NCI-H82 treated with DMSO at 0.1 percent for 48 hours (cell line): ENCODE measurements around the gene SNX25.

Experiments
- DNase-seq: peaks from one replicate; lab custom pipeline; 2025; ENCODE audit not compliant: unreplicated experiment; lab: John Stamatoyannopoulos, UW

SNX25 gene

DNA sequence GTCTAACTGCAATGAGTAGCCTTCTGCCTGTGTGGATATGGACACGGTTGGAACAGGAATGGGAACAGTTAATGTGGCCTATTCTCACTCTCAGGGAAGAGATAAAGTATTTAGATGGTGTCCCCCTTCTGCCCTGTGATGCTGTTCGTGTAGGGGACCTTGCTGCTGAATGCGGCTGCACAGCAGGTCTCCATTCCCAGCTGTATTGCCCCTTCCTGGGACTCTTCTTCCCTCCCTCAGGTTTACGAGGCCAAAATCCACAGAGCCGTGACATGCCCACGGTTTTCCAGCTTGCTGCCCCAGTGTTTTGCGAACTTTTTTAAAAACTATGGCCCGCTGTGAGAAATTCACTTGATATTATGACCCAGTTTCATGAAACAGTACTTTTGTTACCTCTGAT, 50.3 kb downstream of the SNX25 start:
- DNase-seq = no peak

DNA sequence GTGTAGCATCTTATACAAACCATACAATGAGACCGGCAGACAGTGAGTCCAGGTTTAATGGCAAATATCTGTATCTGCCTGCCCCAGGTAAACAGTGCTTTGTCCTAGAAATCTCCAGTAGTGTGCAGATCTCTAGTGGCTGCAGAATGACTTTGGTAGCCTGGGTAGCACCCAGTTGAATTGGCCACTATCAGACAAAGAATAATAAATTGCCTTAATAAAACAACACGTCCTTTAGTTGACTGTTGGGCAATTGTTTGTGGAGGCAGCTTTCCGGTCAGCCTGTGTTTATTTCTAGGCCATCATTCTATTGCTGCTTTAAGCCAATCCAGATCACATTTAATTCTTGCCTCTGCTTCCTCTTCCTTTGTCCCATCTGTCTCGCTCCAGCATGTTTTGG, 52.5 kb downstream of the SNX25 start:
- no peak for DNase-seq

DNA sequence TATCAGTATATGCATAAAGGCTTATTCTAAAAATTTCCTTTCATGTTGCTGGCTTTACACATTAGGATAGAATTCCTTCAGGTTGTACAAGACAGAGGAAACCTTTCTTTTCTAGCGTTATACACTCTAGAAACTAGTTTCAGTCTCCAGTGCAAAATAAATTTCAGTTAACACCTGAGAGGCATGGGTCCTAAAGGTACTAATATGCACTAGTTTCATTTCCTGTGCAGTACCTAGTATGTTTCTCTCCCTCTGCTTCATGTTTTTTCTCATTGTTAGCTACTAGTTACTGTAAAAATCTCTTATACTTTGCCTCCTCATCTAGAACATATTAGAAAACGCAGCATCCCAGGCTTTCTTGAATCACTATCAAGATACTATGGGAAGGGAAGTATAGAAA, 54.0 kb downstream of the SNX25 start:
- DNase-seq = no peak

DNA sequence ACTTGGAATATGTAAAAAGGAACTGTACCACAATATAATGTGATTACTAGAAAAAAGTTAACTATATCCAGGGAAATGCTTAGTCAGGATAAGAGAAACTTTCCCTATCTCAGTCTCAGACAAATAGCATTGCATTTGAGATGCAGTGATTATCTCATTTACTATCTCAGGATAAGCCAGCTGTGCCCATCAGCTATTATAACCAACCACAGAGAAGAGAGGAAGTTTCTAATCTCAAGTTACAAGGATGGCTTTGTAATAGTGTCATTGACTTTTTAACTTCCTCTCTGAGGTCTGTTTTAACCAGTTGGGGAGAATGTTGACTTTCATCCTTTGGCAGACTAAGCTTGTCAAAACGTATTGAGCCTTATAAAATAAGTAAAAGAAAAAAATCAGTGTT, 56.5 kb downstream of the SNX25 start:
- no peak for DNase-seq

DNA sequence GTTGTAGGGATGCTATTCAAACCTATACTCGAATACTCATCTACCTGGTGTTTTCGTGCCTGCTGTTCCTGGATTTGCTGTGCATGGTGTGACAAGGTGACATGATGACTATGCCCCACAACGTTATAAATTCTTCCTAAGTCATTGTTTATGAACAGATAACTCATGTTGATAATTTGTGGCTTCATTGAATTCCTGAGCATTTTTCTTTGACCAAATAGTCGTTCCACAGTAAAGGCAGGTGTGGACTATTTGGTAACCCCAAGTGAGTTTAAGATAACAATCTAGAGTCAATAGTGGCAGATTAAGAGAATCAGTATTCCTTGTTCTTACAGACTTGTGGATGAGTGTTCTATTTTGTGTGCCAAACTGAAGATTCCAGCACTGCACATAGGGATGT, 59.9 kb downstream of the SNX25 start:
- no peak for DNase-seq

DNA sequence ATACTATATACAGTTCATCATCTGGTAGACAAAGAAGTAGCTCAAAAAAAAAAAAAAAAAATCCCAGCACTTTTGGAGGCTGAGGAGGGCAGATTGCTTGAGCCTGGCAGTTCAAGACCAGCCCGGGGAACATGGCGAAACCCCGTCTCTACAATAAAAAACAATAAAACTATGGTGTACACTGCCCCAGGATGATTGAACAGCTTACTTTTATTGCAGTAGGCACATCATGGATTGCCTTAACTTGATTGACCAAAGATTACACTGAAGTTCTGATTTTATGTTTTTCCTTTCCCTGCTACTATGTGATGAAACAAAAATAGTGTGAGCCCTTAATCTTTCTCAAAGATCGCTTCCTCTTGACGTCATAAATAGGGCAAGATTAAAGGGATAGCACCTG, 60.6 kb downstream of the SNX25 start:
- DNase-seq = no peak

DNA sequence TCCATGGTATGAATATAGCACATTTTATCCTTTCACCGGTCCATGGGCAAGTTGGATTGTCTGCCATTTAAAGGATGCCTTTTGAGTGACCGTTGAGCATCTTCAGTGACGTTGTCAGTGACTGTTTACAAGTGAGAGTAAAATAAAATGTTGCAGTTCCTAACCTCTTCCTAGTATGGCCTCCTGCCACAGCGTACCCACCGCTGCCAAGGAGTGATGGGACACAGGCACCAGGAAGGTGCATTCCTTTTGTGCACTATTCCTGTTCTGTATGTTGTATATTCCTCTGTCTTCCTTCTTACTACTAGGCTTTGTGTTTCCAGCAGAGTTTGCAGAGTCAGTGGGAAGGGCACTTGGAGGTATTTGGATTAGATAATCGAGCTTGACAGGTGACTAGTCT, 61.5 kb downstream of the SNX25 start:
- DNase-seq = no peak

DNA sequence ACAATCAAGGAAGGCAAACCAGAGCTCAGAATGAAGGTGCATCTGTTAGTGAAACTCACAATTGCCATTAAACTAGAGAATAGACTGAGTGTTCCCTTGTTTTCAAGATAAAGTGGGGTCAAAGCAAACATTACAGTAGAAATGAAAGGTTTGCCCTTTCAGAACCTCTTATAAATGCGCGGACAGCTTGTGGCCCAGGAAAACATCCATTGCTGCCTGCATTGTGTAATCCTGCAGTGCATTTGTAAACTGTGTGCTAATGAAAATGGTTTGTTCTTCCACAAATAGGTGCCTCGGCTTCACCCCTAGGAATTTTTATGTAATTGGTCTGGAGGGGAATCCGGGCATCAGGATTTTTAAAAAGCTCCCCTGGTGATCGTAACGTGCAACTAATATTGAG, 62.8 kb downstream of the SNX25 start:
- no peak for DNase-seq

DNA sequence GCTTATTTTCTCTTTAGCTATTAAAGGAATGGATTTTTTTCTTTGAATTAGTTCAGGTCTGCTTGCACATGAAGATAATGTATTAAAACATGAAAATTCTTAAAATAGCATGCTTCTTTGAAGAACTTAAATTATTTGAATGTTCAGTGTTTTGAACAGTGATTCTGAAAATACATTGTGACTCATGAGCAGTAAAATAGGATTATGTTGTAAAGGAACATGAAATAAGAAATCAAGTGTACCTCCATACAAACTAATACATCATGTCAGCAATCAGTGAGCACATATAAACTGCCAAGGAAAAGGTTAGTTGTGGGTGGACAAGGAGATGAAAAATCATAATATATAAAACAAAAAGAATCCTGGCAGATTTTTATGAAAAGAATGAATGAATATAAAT, 66.1 kb downstream of the SNX25 start:
- no peak for DNase-seq

DNA sequence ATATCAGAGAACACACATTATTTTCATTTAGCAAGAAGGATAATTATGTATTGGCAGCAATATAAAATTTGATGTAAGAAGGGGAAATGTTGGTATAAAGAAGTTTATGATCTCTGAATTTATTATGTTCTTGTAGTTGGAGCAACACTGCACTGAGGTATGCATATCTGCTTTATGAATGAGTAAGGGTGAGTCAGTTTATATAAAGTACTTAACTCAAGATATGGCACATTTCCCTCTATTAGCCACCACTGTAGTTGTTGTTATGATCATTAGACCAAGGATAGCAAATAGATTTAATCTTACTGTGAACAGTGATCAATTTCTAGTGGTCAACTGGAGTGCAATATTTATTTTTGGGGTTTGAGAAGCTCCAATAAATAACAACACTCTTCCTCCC, 66.6 kb downstream of the SNX25 start:
- DNase-seq = no peak

DNA sequence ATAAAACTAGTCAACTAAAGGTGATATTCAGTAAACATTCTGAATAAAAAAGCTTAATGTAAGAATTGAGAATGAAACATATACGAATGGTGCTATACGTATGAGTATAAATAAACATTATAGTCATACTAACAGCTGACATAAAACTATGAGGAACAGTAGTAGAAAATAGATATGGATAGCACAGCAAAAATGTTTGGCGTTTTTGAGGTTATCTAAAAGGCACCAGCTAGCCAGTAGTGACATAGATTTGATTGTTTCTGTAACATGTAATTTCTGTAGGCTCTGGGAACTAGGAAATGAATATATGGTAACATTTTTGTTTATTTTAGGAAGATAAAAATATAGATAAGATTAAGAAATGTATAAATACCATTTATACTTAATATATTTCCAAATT, 69.3 kb downstream of the SNX25 start:
- DNase-seq = no peak

DNA sequence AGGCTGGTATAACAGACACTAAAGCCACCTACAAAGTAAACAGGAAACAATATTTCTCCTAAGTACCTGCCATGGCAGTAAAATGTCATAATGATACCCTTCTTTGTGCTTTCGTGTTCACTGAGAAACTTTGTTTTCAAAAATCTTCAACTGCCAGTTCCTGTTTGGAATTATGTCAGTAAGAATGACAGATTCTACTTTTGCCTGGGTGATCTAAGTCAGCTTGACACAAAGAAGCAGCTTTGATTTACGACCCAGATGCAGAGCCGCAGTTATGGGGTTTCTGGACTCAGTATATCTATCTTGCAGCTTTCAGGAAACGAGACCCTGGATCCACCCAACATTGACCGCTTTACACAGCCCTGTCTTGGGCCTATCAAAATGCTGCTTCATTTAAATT, 71.2 kb downstream of the SNX25 start:
- no peak for DNase-seq

DNA sequence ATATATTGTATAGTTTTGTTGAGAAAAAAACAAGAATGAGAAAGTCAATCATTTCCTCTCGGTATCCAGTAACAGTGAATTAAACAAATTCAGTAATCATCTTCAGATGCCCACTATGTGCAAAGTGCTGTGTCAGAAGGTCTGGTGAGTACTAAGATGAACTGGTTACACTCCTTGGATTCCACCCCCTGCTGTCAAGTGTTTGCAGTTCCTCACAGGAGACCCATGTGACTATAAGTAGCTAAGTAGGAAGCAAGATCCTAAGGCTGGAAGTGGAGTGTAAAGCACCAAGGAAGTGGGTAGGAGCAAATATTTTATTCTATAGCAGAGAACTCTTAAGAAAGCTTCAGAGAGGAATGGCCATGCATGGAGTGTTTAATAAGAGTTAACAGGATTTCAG, 73.6 kb downstream of the SNX25 start:
- DNase-seq = no peak

DNA sequence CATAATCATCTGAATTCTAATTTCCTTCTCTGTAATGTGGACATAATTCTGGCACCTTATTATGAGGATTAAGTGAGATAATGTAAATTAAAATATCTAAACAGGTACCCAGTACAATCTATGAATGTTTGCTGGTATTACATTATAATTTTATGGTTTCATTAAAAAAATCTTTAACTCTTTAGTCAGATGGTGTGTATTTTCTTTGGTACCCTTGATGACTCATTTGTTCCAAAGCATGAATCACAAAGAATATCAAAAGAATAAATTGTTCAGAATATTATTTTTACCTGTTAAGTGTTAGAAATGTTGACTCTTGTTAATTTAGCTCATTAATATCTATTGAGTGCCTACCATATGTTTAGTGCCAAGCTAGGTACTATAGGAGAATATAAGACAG, 74.3 kb downstream of the SNX25 start:
- DNase-seq = no peak

DNA sequence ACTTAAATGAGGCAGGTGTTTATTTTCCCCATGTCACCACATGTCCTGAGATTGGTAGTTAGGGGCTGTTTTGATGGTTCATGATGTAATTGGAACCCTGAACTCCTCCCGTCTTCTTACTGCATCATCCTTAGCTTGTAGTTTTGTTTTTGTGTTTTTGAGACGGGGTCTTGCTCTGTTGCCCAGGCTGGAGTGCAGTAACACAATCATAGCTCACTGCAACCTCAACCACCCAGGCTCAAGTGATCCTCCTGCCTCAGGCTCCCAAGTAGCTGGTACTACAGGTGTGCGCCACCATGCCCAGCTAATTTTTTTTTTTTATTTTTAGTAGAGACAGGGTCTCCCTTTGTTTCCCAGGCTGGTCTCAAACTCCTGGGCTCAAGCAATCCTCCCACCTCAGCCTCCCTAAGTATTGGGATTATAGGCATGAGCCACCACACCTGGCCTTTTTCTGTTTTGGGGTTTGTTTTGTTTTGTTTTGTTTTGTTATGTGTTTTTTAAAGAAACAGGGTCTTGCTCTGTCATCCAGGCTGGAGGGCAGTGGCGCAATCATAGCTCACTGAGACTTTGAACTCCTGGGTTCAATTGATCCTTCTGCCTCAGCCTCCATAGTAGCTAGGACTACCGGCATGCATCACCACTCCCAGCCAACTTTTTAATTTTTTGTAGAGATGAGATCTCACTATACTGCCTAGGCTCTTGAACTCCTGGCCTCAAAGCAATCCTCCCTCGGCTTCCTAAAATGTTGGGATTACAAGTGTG, 76.4 kb downstream of the SNX25 start:
- DNase-seq = no peak

DNA sequence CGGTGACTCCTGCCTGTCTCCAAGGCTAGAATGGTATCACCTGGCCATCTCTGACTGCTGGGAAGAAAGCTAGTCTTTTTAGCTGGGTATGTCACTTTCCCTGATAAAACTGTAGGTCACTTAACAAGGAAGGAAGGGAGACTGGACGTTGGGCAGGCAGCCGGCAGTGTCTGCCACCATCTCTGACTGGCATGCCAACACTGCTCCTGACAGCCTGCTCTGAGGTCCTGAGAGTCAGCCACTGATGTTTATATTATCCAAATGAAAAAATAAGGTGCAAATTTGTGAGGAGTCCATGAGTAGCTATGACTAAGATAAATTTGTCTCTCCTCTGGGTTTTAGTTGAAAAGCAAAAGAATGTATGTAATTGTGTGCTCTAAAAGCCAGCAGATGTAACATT, 77.2 kb downstream of the SNX25 start:
- DNase-seq = no peak

DNA sequence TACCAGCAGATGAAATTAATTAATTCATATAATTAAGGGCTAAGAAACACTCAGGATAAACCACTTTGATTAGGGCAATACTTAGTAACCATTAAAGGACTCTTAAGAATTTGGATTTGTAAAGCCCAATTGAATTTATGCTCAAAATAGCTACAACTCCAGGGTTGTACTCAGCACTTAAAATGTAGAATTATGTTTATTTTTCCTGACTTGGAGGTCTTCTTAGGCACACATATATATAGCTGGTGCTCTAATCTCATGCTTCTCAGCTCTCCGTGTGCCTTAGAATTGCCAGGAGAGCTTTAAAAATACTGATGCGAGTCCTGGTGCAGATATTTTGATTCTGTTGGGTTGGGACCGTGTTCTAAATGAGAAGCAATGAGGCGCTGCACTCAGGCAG, 77.6 kb downstream of the SNX25 start:
- no peak for DNase-seq

DNA sequence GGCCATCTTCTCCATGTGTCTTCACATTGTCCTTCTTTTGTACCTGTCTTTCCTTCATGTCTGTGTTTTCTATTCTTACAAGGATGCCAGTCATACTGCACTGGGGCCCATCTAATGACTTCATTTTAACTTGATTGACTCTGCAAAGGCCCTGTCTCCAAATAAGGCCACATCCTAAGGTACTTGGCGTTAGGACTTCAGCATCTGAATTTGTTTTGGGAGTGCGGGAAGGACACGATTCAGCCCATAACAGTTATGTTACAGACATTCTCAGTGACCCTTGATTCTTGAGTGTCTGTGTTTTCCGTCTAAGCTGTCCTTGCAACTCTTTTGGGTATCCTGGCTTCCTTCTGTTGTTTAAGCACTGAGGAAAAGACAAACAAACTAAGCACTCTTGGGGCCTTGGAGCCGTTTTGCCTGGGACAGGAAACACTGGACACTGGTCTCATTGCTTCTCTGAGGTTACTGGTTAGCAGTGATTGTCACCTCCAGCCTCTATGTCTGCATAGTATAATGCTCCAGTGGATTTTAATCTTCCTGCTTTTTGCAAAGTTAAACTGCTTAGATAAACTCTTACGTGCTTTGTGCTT, 80.7 kb downstream of the SNX25 start:
- DNase-seq = no peak

DNA sequence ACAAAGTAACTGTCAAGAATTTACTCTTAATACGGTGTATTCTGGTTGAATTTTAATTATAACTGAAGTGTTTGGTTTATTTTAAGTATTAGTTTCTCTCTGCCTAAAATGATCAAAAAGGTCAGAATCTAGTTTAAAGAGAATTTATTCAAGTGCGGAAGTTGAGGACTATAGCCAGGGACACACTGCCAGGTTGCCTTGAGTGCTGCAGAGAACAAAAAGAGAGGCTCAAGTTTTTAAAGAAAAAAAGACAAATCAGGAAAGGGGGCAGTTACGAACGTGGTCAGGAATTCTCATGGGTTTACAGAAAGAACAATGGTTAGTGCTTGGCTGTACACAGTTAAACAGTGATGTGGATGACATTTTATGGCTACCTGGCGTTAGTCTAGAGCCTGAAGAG, 81.3 kb downstream of the SNX25 start:
- DNase-seq = no peak

DNA sequence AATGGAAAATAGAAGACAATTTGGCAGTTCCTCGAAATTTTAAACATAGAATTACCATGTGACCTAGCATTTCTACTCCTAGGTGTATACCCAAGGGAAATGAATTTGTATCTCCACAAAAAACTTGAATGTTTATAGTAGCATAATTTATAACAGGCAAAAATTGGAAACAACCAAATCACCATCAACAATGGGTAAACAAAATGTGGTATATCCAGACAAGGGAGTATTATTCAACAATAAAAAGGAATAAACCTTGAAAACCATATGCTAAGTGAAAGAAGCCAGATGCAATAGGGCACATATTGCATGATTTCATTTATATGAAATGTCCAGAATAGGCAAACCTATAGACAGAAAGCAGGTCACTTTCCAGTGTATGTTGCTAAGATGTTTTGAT, 83.8 kb downstream of the SNX25 start:
- DNase-seq = no peak

DNA sequence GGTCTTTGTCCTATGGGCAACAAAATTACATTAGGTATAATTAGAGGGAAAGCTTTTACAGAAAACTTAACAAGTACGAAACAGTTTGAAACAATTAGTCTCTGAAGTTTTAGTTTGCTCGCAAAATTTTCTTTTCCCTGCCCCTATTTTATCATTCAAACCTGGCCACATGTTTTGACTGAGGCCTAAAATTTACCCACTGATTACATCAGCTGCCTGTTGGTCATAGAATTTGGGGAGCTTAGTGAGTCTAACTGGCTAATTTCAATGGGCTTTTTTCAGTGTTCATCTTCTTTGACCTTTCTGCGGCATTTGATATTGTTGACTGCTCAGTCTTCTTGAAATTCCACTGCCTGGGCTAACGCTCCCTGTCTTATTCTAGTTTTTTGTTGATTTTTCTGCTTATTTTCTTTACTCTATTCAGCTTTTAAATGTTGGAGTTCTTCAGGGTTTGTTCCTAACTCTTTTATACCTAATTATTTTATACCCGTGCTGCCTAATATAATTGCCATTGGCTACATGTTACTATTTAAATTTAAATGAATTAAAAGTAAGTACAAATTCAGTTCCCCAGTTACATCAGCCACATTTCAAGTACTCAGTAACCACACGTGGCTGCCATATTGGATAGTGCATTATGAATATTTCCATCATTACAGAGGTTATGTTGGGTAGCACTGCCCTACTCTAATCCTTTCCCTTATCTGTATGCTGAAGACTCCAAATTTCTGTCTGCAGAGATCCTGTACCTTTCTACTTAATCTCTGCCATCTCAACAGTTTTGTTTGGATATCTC, 87.5 kb downstream of the SNX25 start:
- no peak for DNase-seq

DNA sequence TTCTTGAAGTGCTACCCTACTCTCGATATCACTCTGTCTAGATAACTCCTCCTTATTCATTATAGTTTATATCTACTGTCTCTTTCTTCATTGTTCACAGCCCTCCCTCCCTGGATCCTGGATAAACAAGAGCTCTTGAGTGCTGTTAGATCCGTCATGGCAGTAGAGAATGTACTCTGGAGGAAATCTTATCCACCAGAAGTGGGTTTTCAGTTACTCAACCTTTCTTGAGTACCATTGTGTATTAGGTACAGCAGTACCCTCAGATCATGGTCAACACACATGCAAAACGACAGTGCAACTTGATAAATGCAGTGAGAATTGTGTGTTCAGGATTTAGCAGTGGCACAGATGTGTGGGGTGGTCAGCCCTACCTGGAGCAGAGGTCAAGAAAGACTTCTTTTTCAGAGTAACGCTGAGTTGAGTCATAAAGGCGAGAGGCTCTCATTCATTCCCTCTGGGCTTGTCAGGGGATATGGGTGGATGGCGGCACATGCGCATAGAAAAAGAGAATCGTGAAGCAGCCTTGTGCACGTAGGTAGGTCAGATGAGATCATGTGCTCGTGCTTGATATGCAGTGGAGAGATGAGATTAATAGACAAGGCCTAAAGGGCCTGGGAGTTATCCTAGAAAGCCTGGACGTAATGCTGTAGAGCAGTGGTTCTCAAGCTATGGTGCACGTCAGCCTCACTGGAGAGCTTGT, 89.5 kb downstream of the SNX25 start:
- no peak for DNase-seq
